ENCODE measurements around the gene HAUS6.

Gene HAUS6

DNA sequence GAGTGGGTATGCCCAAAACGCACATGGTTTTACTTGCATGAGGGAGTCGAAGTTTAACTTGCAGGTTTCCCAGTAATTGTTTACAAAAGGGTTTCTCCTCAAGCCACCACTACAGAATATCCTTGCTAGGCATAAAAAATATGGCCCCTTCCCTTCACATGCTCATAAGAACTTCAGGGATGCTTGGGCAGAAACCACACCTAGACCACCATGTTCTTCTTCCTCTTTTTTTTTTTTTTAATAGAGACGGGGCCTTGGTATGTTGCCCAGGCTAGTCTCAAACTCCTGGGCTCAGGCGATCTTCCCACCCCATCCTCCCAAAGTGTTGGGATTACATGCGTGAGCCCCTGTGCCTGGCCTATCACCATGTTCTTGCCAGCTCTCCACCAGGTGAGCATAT, 43.2 kb upstream of the HAUS6 start:
- H3K27me3 ChIP-seq (replicated peaks; ENCODE audit: control insufficient read depth, insufficient read depth, low read length): no peaks in the 10 kb centered on the region
- TF ChIP-seq, protein P1, sequence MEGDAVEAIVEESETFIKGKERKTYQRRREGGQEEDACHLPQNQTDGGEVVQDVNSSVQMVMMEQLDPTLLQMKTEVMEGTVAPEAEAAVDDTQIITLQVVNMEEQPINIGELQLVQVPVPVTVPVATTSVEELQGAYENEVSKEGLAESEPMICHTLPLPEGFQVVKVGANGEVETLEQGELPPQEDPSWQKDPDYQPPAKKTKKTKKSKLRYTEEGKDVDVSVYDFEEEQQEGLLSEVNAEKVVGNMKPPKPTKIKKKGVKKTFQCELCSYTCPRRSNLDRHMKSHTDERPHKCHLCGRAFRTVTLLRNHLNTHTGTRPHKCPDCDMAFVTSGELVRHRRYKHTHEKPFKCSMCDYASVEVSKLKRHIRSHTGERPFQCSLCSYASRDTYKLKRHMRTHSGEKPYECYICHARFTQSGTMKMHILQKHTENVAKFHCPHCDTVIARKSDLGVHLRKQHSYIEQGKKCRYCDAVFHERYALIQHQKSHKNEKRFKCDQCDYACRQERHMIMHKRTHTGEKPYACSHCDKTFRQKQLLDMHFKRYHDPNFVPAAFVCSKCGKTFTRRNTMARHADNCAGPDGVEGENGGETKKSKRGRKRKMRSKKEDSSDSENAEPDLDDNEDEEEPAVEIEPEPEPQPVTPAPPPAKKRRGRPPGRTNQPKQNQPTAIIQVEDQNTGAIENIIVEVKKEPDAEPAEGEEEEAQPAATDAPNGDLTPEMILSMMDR (IDR thresholded peaks at IDR 0.05; ENCODE audit: insufficient read depth, low read length, poor library complexity, severe bottlenecking): no peak
- H3K4me3 ChIP-seq (replicated peaks; ENCODE audit: low read depth, low read length): no peak overlapping the region
- no peak for DNase-seq (ENCODE audit: extremely low read depth, insufficient read length)
- H3K36me3 ChIP-seq (ENCODE audit: control insufficient read depth, insufficient read depth, low read length): no peaks in the 10 kb centered on the region

DNA sequence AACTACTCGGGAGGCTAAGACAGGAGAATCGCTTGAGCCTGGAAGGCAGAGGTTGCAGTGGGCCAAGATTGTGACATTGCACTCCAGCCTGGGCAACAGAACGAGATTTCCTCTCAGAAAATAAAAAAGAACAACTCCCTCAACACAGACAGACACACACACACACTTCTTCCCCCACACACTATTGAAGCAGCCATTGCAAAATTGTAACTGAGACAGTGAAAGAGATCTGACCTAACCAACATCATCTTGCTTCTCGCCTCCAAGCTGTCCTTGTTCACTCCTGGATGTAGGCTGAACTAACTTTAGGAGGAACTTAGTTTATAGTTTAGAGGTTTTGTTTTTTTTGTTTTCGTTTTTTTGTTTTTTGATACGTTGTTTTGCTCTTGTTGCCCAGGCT, 37.6 kb upstream of the HAUS6 start:
- TF ChIP-seq, protein P1 (IDR thresholded peaks at IDR 0.05; ENCODE audit: insufficient read depth, low read length, poor library complexity, severe bottlenecking): no peak
- Histone ChIP-seq H3K4me3 (replicated peaks; ENCODE audit: low read depth, low read length) (no peak overlapping the region), H3K27me3 (replicated peaks; ENCODE audit: control insufficient read depth, insufficient read depth, low read length) (no peaks in the 10 kb centered on the region), H3K36me3 (ENCODE audit: control insufficient read depth, insufficient read depth, low read length) (no peaks in the 10 kb centered on the region)
- no peak for DNase-seq (ENCODE audit: extremely low read depth, insufficient read length)

DNA sequence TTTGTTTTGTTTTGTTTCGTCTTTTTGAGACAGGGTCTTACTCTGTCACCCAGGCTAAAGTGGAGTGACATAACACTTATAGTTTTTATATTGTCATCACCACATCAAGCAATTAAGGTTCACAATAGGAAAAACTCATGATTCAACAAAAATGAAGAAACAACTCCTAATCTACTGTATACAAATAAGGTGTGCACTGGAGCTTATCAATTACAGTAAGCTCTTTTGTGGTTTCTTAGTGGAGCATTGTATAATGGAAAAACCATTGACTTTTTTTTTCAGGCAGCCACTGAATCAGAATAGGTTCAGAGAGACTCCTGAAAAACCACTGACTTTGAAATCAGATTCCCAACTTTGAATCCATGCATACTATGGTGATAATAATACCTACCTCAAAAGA, 35.4 kb upstream of the HAUS6 start:
- Histone ChIP-seq H3K36me3 (ENCODE audit: control insufficient read depth, insufficient read depth, low read length) (no peaks in the 10 kb centered on the region), H3K4me3 (replicated peaks; ENCODE audit: low read depth, low read length) (no peak overlapping the region), H3K27me3 (replicated peaks; ENCODE audit: control insufficient read depth, insufficient read depth, low read length) (no peaks in the 10 kb centered on the region)
- DNase-seq (ENCODE audit: extremely low read depth, insufficient read length): no peak
- TF ChIP-seq, protein P1 (IDR thresholded peaks at IDR 0.05; ENCODE audit: insufficient read depth, low read length, poor library complexity, severe bottlenecking): no peak

DNA sequence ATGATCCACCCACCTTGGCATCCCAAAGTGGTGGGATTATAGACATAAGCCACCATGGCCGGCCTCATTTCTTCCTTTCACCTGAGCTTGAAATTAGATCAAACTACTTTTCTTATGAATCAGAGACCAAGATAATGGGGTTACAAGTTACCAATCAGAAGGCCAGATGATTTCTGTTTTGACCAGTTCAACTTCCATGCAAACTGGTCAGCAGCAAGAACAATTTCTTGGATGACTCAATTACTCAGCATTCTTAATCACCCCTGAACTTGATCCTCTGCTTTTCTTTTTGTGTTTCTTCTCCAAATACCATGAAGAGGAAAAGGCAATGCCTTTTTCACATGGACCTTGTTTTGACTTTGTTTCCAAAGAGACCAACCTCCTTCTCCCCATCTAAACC, 34.6 kb upstream of the HAUS6 start:
- Histone ChIP-seq H3K4me3 (replicated peaks; ENCODE audit: low read depth, low read length) (no peak overlapping the region), H3K27me3 (replicated peaks; ENCODE audit: control insufficient read depth, insufficient read depth, low read length) (no peaks in the 10 kb centered on the region), H3K36me3 (ENCODE audit: control insufficient read depth, insufficient read depth, low read length) (no peaks in the 10 kb centered on the region)
- DNase-seq (ENCODE audit: extremely low read depth, insufficient read length): no peak
- TF ChIP-seq, protein P1 (IDR thresholded peaks at IDR 0.05; ENCODE audit: insufficient read depth, low read length, poor library complexity, severe bottlenecking): no peak

DNA sequence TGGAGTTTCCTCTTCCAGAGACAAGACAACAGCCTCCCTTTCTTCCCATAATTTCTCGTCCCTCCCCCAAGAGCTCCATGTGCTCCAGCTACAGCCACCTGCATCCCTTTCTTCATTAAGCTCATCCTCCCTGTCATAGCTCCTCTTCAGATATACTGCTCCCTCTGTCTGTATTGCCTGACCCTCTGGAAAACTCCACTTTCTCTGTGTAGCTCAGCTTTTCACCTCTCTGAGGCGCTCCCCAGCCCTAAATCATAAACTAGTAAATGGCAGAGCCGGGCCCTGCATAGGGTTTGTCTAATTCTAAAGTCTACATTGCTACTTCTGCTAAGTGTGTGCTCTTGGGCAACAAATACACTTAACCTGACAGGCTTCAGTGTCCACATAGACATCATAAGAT, 33.4 kb upstream of the HAUS6 start:
- Histone ChIP-seq H3K27me3 (replicated peaks; ENCODE audit: control insufficient read depth, insufficient read depth, low read length) (no peaks in the 10 kb centered on the region), H3K4me3 (replicated peaks; ENCODE audit: low read depth, low read length) (no peak overlapping the region), H3K36me3 (ENCODE audit: control insufficient read depth, insufficient read depth, low read length) (no peaks in the 10 kb centered on the region)
- TF ChIP-seq, protein P1 (IDR thresholded peaks at IDR 0.05; ENCODE audit: insufficient read depth, low read length, poor library complexity, severe bottlenecking): no peak
- no peak for DNase-seq (ENCODE audit: extremely low read depth, insufficient read length)

Measured in GM06990 (cell line).